ENCODE measurements around the gene RRP1. TPM values are rescaled to one million over a fixed set of nuclear protein-coding genes. Genes with fewer than 3 reads are reported as not detected.
A peak's percentile ranks its signal among the peaks of the same experiment; 100 is the strongest.
"Not testable (repeated sequence)": the region's sequence is repeated elsewhere in the genome, so short reads cannot be mapped to it uniquely, and the experiment has no call there.

Gene RRP1
- total RNA-seq, 1 experiment from 2014 or later = 43.5 TPM

DNA sequence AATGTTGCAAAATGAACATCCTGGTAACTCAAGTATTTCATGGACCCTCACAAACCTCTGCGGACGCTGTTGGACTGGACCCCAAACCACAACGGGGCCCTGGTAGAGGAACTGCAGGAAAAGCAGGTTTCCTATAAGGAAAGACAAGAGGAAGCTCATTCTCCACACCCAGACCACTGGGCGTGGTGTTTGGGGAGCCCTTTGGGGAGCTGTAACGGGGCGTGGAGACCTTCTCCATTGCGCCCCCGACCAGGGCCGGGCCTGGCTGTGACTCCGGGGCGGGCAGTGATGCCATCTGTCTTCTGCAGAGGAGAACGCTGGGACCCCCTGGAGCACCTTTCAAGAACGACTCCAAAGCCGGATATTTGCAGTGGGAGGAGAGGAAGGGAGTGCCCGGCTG is 45.7 kb downstream of the RRP1 start:
- no peak overlapping the region for H3K4me3 ChIP-seq (ENCODE audit: insufficient read depth, low read depth, low read length)
- H3K36me3 ChIP-seq (replicated peaks; ENCODE audit: control insufficient read depth, insufficient read depth, low read length) = no peaks in the 10 kb centered on the region
- peak; percentile 57 for DNase-seq

DNA sequence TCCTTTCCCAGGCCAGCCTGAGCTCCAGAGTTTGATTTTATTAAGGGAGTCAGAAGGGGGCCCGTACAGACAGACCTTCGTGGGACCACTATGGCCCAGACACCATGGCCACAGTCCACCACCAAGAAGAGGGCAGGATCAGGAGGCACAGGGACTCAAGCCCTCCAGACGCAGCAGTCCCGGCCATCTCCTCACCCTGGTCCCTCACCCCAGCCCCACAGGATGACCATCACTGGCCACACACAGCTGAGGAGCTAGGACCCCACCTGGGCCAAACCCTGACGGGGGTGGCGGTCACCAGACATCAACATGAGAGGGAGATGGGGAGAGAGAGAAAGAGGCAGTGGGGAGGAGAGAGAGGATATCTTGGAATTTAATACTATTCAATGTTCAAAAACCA is 46.5 kb downstream of the RRP1 start:
- no peak overlapping the region for H3K4me3 ChIP-seq (ENCODE audit: insufficient read depth, low read depth, low read length)
- no peaks in the 10 kb centered on the region for H3K36me3 ChIP-seq (replicated peaks; ENCODE audit: control insufficient read depth, insufficient read depth, low read length)
- peak; percentile 30 for DNase-seq
- H3K27me3 ChIP-seq (ENCODE audit: control insufficient read depth, insufficient read depth, low read length) = no peaks in the 10 kb centered on the region

More for the DNA sequence above, 45.7 kb downstream of the RRP1 start:
- no peaks in the 10 kb centered on the region for H3K27me3 ChIP-seq (ENCODE audit: control insufficient read depth, insufficient read depth, low read length)

DNA sequence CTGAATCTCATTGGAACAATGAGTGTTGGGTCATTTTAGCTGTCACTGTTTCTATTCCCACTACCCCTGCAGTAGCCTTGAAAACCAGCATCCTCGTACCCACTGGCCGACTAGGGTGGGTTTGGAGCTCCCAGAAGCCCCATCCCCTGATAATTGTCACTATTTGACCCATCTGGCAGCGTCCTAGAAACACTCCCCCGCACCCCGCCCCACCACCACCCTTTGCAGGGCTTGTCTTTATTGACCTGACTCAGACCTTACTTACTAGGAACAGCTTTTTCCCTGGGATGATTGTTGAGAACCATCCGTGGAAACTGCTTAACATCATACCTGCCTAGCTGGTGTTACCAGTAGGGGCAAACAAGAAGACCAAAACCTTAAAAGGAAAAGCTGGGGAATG is 47.2 kb downstream of the RRP1 start:
- Histone ChIP-seq H3K36me3 (replicated peaks; ENCODE audit: control insufficient read depth, insufficient read depth, low read length) (no peaks in the 10 kb centered on the region), H3K4me3 (ENCODE audit: insufficient read depth, low read depth, low read length) (no peak overlapping the region)

DNA sequence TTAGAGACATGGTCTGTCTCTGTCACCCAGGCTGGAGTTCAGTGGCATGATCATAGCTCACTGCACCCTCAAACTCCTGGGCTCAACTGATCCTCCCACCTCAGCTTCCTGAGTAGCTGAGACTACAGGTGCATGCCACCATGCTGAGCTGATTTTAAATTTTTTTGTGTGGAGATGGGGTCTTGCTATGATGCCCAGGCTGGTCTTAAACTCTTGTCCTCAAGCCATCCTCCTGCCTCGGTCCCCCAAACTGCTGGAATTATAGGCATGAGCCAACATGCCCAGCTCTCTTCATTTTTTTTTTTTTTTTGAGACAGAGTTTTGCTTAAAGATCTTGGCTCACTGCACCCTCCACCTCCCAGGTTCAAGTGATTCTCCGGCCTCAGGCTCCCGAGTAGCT is 50.9 kb downstream of the RRP1 start:
- H3K36me3 ChIP-seq (replicated peaks; ENCODE audit: control insufficient read depth, insufficient read depth, low read length) = no peaks in the 10 kb centered on the region
- no peaks in the 10 kb centered on the region for H3K27me3 ChIP-seq (ENCODE audit: control insufficient read depth, insufficient read depth, low read length)
- no peak overlapping the region for H3K4me3 ChIP-seq (ENCODE audit: insufficient read depth, low read depth, low read length)
- DNase-seq = no peak

More for the DNA sequence above, 47.2 kb downstream of the RRP1 start:
- peak; percentile 51 for DNase-seq
- H3K27me3 ChIP-seq (ENCODE audit: control insufficient read depth, insufficient read depth, low read length) = no peaks in the 10 kb centered on the region

DNA sequence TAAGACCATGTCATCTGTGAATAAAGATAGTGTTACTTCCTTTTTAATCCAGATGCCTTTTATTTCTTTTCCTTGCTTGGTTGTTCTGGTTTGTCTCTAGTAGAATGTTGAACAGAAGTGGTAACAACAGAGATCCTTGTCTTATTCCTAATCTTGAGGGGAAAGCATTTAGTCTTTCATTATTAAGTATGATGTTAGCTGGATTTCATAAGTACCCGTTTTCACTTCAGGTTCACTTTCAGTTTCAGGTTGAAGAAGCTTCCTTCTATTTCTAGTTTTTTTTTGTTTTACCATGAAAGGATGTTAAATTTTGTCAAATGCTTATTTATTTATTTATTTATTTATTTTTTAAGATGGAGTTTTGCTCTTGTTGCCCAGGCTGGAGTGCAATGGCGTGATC is 53.4 kb downstream of the RRP1 start:
- no peak overlapping the region for H3K4me3 ChIP-seq (ENCODE audit: insufficient read depth, low read depth, low read length)
- H3K27me3 ChIP-seq (ENCODE audit: control insufficient read depth, insufficient read depth, low read length) = no peaks in the 10 kb centered on the region
- H3K36me3 ChIP-seq (replicated peaks; ENCODE audit: control insufficient read depth, insufficient read depth, low read length) = no peaks in the 10 kb centered on the region
- no peak for DNase-seq

DNA sequence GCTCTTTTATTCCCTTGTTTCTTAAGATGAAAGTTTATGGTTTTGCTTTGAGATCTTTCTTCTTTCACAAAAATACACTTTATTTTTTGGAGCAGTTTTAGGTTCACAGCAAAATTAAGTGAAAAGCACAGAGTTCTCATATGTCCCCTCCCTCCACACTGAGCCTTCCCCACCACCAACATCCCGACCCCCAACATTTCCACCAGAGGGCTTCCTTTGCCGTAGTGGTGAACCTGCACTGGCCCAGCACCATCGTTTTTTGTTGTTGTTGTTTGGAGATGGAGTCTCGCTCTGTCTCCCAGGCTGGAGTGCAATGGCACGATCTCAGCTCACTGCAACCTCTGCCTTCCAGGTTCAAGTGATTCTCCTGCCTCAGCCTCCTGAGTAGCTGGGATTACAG is 55.5 kb downstream of the RRP1 start:
- peak; percentile 84 for DNase-seq
- H3K4me3 ChIP-seq (ENCODE audit: insufficient read depth, low read depth, low read length); H3K27me3 ChIP-seq (ENCODE audit: control insufficient read depth, insufficient read depth, low read length); H3K36me3 ChIP-seq (replicated peaks; ENCODE audit: control insufficient read depth, insufficient read depth, low read length): not testable (repeated sequence)

DNA sequence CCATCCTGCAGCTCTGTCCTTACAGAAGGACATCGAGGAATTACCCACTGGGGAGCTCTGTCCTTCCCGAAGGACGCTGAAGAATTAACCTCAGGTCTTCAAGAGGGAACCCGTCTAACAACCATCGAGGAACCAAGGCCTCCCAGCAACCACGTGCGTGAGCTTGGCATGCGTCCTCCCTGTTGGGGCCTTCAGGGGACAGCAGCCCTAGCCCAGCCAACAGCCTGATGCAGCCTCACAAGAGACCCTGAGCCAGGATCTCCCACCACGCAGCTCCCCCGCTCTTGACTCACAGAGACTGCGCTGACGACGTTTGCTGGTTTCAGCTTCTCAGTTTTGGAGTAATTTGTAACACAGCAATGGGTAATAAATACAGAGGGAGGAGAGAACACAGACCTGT is 56.0 kb downstream of the RRP1 start:
- Histone ChIP-seq H3K4me3 (ENCODE audit: insufficient read depth, low read depth, low read length) (no peak overlapping the region), H3K36me3 (replicated peaks; ENCODE audit: control insufficient read depth, insufficient read depth, low read length) (no peaks in the 10 kb centered on the region), H3K27me3 (ENCODE audit: control insufficient read depth, insufficient read depth, low read length) (no peaks in the 10 kb centered on the region)
- DNase-seq = peak; percentile 32

DNA sequence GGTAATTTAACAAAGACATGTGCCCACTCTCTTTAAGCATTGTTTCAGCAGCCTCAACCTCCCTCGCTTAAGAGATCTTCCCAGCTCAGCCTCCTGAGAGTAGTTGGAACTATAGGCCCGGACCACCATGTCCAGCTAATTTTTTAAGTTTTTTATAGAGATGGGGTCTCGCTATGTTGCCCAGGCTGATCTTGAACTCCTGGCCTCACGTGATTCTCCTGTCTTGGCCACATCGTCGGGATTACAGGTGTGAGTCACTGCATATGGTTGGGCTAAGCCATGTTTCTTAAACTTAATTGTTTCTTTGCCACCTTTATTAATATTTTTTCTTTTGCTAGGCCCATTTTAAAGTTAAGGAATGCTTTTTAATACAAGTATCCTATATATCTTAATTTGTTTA is 57.1 kb downstream of the RRP1 start:
- no peak for DNase-seq
- H3K4me3 ChIP-seq (ENCODE audit: insufficient read depth, low read depth, low read length) = no peak overlapping the region
- no peaks in the 10 kb centered on the region for H3K36me3 ChIP-seq (replicated peaks; ENCODE audit: control insufficient read depth, insufficient read depth, low read length)
- no peaks in the 10 kb centered on the region for H3K27me3 ChIP-seq (ENCODE audit: control insufficient read depth, insufficient read depth, low read length)

DNA sequence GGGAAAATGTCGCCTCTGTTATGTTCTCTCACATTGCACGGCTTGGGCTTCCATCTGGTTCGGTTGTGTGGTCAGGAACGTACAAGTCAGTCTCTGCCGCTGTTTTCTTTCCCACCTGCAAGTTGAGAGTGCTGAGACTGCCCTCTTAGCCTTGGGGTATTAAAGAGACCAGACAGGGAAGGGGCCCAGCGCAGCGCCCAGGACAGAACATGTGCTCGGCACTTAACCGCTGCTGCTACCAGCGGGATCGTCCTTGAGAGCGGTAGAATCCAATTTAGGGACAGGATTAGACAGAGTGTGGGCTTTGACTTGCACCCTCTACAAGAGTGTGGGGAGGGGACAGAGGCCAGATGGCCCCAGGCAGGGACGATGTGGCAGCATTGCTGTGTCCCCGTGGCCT is 57.9 kb downstream of the RRP1 start:
- peak; percentile 23 for DNase-seq
- H3K27me3 ChIP-seq (ENCODE audit: control insufficient read depth, insufficient read depth, low read length) = no peaks in the 10 kb centered on the region
- no peak overlapping the region for H3K4me3 ChIP-seq (ENCODE audit: insufficient read depth, low read depth, low read length)

DNA sequence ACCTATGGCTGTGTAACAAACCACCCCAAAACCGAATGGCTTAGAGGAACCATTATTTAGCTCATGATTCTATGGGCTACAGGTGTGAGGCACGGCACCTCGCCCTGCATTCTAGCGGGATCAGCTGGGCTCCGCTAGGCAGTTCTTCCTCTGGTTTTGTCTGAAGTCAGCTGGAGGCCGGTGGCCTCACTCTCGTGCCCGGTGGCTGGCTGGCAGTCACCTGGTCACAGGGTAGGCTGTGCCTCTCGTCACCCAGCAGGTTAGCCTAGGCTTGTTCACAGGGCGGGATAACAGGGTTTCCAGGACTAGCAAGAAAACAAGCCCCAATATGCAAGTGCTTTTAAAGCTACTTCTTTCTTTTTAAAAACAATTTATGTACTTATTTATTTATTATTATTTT is 59.4 kb downstream of the RRP1 start:
- Histone ChIP-seq H3K4me3 (ENCODE audit: insufficient read depth, low read depth, low read length) (no peak overlapping the region), H3K27me3 (ENCODE audit: control insufficient read depth, insufficient read depth, low read length) (no peaks in the 10 kb centered on the region), H3K36me3 (replicated peaks; ENCODE audit: control insufficient read depth, insufficient read depth, low read length) (no peaks in the 10 kb centered on the region)
- peak; percentile 30 for DNase-seq

More for the DNA sequence above, 57.9 kb downstream of the RRP1 start:
- no peaks in the 10 kb centered on the region for H3K36me3 ChIP-seq (replicated peaks; ENCODE audit: control insufficient read depth, insufficient read depth, low read length)

DNA sequence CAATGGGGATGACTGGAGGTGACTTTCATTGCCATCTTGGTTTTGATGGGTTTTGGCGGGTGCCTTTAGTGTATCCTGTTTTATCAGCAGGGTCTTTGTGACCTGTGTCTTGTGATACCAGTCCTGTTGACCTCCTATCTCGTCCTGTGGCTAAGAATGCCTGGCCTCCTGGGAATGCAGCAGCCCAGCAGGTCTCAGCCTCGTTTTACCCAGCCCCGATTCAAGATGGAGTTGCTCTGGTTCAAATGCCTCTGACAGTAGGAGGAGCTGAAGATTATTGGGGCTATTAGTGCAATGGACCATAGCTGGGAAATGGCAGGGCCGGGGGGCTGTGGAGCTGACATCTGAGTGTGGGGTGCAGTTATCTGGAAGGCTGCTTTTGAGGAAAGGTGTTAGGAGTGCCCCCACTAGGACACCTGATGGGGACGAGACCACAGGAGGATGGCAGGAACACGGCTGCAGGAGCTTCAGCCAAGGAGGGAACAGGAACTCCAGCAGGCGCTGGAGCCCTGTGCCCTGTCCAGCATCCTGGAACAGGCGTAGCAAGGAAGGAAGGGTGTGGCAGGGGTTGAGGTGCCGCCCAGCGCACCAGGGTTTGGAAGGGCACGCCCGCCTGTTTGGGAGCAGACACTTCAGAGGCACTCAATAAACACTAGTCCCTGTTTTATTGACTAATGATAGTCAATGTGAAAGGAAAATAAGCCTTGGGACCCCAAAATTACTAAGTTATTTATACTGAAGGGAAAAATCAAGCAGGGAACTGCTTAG is 60.3 kb downstream of the RRP1 start:
- H3K4me3 ChIP-seq (ENCODE audit: insufficient read depth, low read depth, low read length) = no peak overlapping the region
- no peaks in the 10 kb centered on the region for H3K36me3 ChIP-seq (replicated peaks; ENCODE audit: control insufficient read depth, insufficient read depth, low read length)
- no peak for DNase-seq
- no peaks in the 10 kb centered on the region for H3K27me3 ChIP-seq (ENCODE audit: control insufficient read depth, insufficient read depth, low read length)

DNA sequence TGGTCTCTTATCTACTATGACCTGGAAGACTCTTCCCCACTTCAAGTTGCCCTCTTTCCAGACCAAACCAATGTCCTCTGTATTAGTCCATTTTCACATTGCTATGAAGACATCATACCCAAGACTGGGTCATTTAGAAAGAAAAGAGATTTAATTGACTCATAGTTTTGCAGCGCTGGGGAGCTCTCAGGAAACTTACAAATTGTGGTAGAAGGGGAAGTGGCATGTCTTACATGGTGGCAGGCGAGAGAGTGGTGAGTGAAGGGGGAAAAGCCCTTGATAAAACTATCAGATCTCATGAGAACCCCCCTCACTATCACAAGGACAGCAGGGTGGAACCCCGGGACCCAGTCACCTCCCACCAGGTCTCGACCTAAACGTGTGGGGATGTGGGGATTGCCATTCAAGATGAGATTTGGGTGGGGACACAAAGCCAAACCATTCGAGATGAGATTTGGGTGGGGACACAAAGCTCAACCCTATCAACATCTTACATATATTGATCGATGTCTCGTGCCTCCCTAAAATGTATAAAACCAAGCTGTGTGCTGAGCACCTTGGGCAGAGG is 61.4 kb downstream of the RRP1 start:
- Histone ChIP-seq H3K4me3 (ENCODE audit: insufficient read depth, low read depth, low read length) (no peak overlapping the region), H3K36me3 (replicated peaks; ENCODE audit: control insufficient read depth, insufficient read depth, low read length) (no peaks in the 10 kb centered on the region), H3K27me3 (ENCODE audit: control insufficient read depth, insufficient read depth, low read length) (no peaks in the 10 kb centered on the region)
- no peak for DNase-seq

DNA sequence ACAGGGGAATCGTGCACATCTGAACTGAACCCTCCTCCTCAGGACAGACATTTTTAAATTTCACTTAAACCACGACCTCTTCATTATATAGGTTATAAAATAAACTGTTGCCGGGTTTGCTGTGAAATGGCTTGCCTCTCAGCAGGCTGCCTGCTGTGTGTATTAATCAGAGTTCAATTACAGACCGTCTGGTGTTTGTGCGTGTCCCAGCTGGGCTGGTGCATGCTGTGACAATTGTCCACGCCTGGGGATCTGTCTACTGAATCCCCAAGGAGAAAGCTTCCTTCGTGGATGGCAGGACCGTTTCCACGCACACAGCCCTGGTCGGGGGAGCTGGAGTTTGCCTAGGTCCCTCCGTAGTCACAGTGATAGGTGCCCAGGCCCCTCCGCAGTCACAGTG is 62.2 kb downstream of the RRP1 start:
- DNase-seq = no peak
- Histone ChIP-seq H3K27me3 (ENCODE audit: control insufficient read depth, insufficient read depth, low read length) (no peaks in the 10 kb centered on the region), H3K36me3 (replicated peaks; ENCODE audit: control insufficient read depth, insufficient read depth, low read length) (no peaks in the 10 kb centered on the region), H3K4me3 (ENCODE audit: insufficient read depth, low read depth, low read length) (no peak overlapping the region)

DNA sequence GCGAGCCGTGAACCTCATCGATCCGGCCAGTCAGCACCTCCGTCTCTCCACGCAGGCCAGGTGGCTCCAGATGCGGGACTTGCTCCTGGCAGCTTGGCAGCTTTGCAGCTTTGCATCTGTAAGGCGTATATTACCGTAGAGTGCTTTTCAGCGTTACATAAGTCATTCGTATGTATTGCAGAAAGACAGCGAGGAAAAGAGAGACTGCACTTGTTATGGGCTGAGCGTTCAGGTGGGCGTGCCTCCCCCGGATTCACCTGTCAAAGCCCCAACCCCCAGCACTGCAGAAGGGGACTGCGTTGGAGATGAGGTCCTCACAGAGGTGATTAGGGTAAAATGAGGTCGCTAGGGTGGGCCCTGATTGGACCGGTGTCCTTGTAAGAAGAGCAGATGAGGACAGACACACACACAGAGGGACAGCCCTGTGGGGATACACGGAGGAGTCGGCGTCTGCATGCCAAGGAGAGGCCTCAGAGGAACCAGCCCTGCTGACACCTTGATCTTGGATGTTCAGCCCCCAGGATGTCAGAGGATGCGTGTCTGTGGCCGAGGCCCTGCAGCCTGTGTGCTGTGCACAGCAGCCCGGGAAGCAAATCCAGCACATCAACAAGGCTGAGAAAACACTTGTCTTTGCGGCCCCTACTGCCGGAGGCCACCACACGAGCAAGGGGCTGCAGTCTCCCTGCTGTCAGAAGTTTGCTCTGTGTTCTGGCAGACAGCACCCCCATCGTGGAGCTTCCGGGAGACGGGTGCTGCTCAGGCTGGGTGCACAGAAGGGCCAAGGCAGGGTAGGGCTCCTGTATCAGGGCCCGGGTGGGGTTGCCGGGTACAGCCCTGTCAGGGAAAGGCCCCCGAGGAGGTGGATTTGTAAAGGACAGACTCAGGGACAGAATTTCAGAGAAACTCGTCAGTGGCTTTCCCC is 64.7 kb downstream of the RRP1 start:
- DNase-seq = peak; percentile 43
- Histone ChIP-seq H3K27me3 (ENCODE audit: control insufficient read depth, insufficient read depth, low read length) (no peaks in the 10 kb centered on the region), H3K4me3 (ENCODE audit: insufficient read depth, low read depth, low read length) (no peak overlapping the region), H3K36me3 (replicated peaks; ENCODE audit: control insufficient read depth, insufficient read depth, low read length) (no peaks in the 10 kb centered on the region)
